ENCODE data around the gene KDM4C.

KDM4C gene

GRCh38 chr9:7147121-7148090 is 389.6 kb downstream of the KDM4C start:
- no peak for DNase-seq

- no peak for DNase-seq
Measured at GRCh38 chr9:7148243-7148765, 390.5 kb downstream of the KDM4C start.

- no peak for DNase-seq
Measured at GRCh38 chr9:7149258-7149657, 391.5 kb downstream of the KDM4C start.

- no peak for DNase-seq
Measured at GRCh38 chr9:7150153-7150890, 392.5 kb downstream of the KDM4C start.

GRCh38 chr9:7153134-7153533 is 395.4 kb downstream of the KDM4C start:
- no peak for DNase-seq

- DNase-seq = no peak
Measured at GRCh38 chr9:7153566-7153965, 395.8 kb downstream of the KDM4C start.

GRCh38 chr9:7154003-7154619 is 396.3 kb downstream of the KDM4C start:
- DNase-seq = no peak

GRCh38 chr9:7154650-7155049 is 396.9 kb downstream of the KDM4C start:
- DNase-seq = no peak

- DNase-seq = no peak
Measured at GRCh38 chr9:7161469-7161868, 403.7 kb downstream of the KDM4C start.

- no peak for DNase-seq
Measured at GRCh38 chr9:7163932-7164331, 406.2 kb downstream of the KDM4C start.

GRCh38 chr9:7164440-7165330 is 406.9 kb downstream of the KDM4C start:
- no peak for DNase-seq

- DNase-seq = no peak
Measured at GRCh38 chr9:7165331-7165975, 407.7 kb downstream of the KDM4C start.

- no peak for DNase-seq
Measured at GRCh38 chr9:7166074-7166473, 408.3 kb downstream of the KDM4C start.

GRCh38 chr9:7169717-7170389 is 412.1 kb downstream of the KDM4C start:
- DNase-seq = no peak

- DNase-seq = no peak
Measured at GRCh38 chr9:7171396-7172153, 413.8 kb downstream of the KDM4C start.

GRCh38 chr9:7172154-7173115 is 414.7 kb downstream of the KDM4C start:
- no peak for DNase-seq

- DNase-seq = no peak
Measured at GRCh38 chr9:7173139-7173538, 415.4 kb downstream of the KDM4C start.

- DNase-seq = no peak
Measured at GRCh38 chr9:7174301-7174700, 416.5 kb downstream of the KDM4C start.

GRCh38 chr9:7174884-7175283 is 417.1 kb downstream of the KDM4C start:
- DNase-seq = no peak
